Measurements from ENCODE around the gene HEATR5B.
"Not testable (repeated sequence)": the region's sequence is repeated elsewhere in the genome, so short reads cannot be mapped to it uniquely, and the experiment has no call there.

The HEATR5B gene

DNA sequence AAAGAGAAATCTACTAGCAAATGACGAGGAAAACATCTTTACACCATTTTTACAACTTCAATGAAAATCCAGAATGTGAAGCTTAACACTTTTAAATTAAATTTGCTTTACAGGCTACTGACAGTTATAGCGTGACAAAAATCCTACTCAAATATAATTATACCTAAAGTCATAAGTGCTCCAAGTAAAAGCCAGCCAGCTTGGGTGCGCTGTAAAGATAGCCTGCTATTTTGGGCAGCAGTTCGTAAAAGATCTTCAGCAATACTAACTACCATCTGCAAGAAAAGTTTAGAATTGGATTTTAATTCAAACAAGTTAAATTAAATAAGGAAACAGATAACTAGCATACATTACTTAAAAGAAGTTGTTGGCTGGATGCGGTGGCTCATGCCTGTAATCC lies 22.4 kb downstream of the HEATR5B start:
- DNase-seq (ENCODE audit: low read depth in 2 of 2): no peak

- DNase-seq (ENCODE audit: low read depth in 2 of 2): no peak
Measured at GRCh38 chr2:37061013-37061711, 23.0 kb downstream of the HEATR5B start.

DNA sequence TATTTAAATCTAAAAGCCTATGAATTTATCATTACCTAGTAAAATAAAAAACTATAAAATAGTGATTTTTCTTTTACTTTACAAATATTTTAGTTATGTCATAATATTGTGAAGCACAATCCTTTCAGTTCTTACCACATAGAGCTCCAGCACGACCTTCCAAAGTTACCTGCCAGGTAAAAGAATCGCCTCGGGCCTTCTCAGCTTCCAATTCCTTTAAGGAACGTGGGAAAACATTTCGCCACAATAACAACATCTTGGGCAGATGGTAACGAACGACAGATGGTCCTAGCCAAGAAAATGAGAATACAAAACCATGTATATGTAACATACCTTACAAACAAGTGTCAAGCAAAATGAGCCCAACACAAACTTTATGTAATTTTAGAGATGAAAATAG lies 23.7 kb downstream of the HEATR5B start:
- DNase-seq (ENCODE audit: low read depth in 2 of 2): no peak

DNA sequence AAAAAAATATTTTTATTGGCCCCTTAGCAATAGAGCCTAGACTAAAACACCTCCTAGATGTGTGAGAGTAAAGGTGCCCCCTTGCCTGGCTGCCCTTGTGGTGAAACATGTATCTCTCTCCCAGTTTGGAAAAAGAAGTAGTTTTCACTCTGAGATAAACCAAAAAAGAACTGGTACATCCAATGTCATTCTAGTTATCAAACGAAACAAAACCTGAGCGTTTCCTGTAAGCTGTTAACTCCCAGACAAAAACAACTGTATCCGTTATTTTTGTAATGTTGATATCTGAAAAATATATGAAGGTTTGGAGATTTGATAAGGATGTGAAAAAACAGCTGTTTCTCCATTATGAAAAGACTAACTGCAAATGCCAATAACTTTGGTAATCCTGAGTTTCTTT lies 24.3 kb downstream of the HEATR5B start:
- no peak for DNase-seq (ENCODE audit: low read depth in 2 of 2)

- DNase-seq (ENCODE audit: low read depth in 2 of 2): no peak
Measured at GRCh38 chr2:37052600-37053332, 31.4 kb downstream of the HEATR5B start.

DNA sequence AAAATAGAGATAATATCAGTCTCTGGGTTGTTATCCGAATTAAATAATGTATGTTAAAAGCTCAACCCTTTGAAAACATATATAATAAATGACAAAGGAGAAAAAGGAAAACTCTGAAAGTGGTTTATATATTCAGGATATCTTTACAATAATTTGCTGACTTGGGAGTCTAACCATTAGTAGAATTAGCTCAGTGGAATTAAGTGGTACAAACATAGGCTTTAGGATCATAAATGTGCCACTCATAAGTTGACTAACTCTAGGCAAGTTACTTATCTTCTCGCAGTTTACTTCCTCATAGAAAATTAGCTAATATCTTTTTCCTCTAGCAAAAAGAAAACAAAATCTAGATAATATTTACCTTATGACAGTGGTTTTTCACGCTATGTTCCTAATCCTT lies 44.6 kb downstream of the HEATR5B start:
- no peak for DNase-seq (ENCODE audit: low read depth in 2 of 2)

GRCh38 chr2:37037771-37038170 lies 46.4 kb downstream of the HEATR5B start:
- no peak for DNase-seq (ENCODE audit: low read depth in 2 of 2)

GRCh38 chr2:37029758-37030157 lies 54.4 kb downstream of the HEATR5B start:
- no peak for DNase-seq (ENCODE audit: low read depth in 2 of 2)

DNA sequence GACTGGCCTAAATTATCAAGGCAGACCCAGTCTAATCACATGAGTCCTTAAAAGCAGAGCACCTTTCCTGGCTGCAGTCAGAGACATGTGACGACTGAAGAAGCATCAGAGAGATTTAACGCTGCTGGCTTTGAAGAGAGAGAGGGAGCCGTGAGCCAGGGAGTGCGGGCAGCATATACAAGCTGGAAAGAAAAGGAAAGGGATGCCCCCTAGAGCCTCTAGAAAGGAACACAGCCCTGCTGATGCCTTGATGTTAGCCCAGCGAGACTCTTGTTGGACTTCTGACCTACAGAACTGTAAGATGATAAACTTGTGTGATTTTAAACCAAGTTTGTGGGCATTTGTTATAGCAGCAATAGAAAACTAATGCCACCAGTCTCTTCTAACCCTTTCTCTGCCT lies 58.1 kb downstream of the HEATR5B start:
- no peak for DNase-seq (ENCODE audit: low read depth in 2 of 2)

DNA sequence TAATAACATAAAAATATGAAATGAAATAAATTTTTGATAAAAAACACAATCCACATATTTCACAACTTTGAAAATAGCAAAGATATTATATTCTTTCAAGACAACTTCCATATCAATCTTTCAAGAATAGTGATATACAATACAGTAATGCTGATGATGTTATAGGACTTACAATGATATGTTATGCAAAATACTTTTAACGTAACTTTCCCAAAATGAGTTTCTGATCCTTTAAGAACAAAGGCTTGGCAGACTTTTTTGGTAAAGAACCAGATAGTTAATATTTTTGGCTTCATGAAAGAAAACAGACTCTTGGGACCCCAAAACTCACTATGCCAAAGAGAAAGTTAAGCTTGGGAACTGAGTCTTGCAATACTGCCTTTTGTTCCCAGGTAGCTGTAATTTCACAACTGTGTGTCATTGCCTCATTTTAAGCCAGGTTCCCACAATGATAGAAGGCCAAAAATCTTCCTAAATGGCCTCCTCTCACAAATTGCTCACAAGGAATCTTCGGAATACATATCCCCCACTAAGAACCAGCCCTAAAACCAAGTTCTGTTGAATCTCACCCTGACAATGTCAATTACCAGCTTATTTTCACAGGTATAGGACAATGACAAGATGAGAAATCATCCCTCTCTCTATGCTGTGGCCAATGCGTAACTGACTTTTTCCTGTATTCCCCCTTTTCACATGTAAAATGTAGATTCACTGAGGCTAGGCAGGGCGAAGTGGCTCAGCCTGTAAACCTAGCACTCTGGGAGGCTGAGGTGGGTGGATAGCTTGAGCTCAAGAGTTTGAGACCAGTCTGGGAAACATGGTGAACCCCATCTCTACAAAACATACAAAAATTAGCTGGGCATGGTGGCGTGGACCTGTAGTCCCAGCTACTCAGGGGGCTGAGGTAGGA lies 63.0 kb downstream of the HEATR5B start:
- no peak for DNase-seq (ENCODE audit: low read depth in 2 of 2)

DNA sequence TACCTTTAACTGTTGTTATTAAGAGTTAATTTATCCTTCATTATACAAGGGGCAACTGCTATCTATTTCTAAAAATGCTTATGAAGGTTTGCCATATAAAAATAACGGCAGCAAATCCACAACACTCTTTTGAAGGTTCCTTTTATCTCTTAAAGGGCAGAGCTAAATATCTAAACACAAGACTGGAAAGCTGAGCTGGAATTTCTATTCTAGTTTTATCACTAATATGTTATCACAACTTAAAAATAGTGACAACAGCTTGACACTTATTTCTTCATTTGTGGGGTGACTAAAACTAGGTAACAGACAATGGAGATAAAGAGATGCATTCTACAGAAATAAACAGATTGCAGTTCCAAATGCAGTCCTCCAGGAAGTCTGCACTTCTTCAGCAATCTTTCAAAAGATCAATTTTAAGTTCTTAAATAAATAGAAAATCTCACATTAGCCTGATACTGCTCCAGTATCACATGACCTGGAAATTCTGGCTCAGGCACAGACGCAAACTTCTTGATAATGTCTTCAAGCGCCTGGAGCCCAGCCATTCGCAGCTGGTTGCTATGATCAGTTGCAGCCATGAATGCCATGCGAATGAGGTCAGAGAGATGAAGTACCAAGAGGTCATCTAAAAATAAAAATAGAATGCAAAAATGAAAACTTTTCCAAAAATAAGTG lies 63.8 kb downstream of the HEATR5B start:
- DNase-seq (ENCODE audit: low read depth in 2 of 2): no peak

DNA sequence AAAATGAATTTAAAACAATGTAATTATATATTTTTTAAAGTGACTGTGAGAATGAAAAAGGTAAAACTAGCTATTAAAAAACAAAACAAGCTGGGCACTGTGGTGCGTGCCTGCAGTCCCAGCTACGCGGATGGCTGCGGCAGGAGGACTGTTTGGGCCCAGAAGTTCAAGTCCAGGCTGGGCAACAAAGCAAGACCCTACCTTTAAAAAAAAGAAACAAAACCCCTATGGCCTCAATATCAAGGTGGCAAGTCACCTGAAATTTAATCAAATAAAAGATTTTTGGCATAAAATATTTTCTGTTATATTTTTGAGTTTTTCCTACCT lies 70.9 kb downstream of the HEATR5B start:
- DNase-seq (ENCODE audit: low read depth in 2 of 2): no peak

GRCh38 chr2:37011130-37011529 lies 73.0 kb downstream of the HEATR5B start:
- DNase-seq (ENCODE audit: low read depth in 2 of 2): no peak

DNA sequence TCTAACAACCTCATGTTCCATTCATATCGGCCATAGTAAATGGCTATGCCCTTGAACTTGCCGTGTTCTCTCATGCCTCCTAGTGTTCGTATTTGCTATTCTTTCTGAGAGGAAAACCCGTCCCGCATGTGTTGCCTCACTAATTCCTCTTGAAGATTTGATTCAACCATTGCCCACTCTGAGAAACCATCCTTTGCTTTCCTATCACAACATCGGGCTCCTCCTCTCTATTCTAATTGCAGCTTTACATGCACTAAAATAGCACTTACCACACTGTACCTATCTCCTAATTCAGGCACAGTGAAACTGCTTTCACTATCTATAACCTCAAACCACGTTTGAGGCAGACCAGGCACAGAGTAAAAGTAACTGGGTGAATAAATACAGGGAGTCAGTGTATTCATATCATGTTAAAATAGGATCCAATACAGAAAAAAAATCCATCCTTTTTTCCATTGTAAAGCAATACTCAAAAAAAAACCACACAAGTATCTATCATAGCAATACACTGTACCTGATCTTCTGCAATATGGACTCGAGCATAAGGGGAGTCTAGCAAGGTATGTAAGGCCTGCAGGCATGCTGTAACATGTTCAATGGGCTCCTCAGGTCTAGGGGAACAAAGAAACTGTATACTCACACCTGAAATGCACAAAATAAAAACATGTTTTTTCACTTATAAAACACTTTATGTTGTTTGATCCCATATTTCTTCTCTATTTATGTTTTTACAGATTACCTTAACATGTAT lies 78.9 kb downstream of the HEATR5B start:
- DNase-seq (ENCODE audit: low read depth in 2 of 2): no peak

DNA sequence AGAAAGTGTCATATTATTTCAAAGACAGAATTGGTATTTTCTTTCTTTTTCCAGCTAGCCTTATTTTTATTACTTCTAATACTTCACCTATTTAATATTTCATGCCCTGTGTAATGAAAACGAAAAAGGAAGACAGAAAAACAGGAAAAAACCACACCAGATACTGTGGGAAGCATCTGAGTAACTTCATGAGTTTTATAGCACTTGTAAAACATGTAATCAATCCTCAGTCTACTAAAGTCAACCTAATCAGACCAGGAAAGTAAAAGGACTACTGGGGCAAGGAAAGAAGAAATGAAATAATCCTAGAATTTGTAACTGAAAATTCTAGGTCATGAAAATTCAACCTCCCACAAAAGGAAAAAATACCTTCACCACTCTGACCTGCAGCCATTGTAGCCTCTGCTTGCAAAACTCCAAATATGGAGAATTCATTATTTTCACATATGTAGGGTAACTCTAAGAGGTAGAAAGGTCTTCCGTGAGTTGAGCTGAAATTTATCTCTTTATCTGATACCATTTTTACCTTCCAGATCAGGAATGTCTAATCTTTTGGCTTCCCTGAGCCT lies 83.1 kb downstream of the HEATR5B start:
- DNase-seq (ENCODE audit: low read depth in 2 of 2): no peak

- no peak for DNase-seq (ENCODE audit: low read depth in 2 of 2)
Measured at GRCh38 chr2:37000318-37000717, 83.9 kb downstream of the HEATR5B start.

DNA sequence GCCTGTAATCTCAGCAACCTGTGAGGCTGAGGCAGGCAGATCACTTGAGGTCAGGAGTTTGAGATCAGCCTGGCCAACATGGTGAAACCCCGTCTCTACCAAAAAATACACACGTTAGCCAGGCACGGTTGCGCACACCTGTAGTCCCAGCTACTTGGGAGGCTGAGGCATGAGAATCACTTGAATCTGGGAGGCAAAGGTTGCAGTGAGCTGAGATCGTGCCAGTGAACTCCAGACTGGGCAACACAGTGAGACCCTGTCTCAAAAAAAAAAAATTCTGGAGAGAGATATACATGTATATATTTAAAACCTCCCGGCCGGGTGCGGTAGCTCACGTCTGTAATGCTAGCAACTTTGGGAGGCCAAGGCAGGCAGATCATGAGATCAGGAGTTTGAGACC lies 84.8 kb downstream of the HEATR5B start:
- DNase-seq (ENCODE audit: low read depth in 2 of 2): not testable (repeated sequence)

GRCh38 chr2:36993841-36994620 lies 90.1 kb downstream of the HEATR5B start:
- no peak for DNase-seq (ENCODE audit: low read depth in 2 of 2)

DNA sequence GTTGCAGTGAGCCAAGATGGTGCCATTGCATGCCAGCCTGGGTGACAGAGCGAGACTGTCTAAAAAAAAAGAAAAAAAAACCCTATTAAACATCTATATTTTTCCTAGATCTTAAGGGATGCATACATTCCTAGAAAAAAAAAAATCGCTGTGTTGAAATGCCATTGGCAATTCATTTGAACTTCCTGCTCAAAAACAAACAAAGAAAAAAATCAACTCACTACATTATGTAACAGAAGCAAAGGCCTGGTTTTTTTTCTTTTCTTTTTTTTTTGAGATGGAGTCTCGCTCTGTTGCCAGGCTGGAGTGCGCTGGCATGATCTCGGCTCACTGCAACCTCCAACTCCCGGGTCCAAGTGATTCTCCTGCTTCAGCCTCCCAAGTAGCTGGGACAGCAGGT lies 96.2 kb downstream of the HEATR5B start:
- DNase-seq (ENCODE audit: low read depth in 2 of 2): no peak

DNA sequence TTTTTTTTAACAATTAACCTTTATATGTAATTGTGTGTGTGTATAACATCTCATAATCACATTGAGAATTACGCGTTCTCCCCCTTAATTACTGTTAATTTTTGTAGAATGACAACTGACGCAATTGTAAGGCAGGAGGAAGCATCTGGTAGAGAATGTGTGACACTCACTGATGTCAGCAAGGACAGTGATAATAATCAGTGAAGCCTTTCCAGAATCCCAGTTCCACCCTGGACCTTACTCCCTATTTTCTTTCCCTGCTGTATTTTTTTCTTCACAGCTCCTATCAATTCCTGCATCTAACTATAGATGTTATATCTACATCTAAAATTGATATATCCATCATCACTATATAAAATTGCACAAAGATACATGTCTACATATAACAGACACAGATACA lies 101.7 kb downstream of the HEATR5B start:
- DNase-seq (ENCODE audit: low read depth in 2 of 2): no peak

All from stimulated activated CD4-positive, alpha-beta T cell treated with anti-CD3 and anti-CD28 coated beads, Interleukin-15, amount 100 ng/mL, for 48 hours (primary cell).